ENCODE results near the gene CSNK1D.

Gene CSNK1D

GRCh38 chr17:82228842-82229697, 44.4 kb downstream of the CSNK1D start, which contains the start of gene SLC16A3:
Gene SLC16A3, plus strand, starts transcription at chr17:82229042. Its CDS starts 6,967 bp downstream, at chr17:82236009.
- peak in 1 of 2 donors; percentile 55 for DNase-seq (ENCODE audit: low read depth in 2 of 2)

- peak in 1 of 2 donors; percentile 52 for DNase-seq (ENCODE audit: low read depth in 2 of 2)
Observed at GRCh38 chr17:82228278-82228841, 45.1 kb downstream of the CSNK1D start.

DNA sequence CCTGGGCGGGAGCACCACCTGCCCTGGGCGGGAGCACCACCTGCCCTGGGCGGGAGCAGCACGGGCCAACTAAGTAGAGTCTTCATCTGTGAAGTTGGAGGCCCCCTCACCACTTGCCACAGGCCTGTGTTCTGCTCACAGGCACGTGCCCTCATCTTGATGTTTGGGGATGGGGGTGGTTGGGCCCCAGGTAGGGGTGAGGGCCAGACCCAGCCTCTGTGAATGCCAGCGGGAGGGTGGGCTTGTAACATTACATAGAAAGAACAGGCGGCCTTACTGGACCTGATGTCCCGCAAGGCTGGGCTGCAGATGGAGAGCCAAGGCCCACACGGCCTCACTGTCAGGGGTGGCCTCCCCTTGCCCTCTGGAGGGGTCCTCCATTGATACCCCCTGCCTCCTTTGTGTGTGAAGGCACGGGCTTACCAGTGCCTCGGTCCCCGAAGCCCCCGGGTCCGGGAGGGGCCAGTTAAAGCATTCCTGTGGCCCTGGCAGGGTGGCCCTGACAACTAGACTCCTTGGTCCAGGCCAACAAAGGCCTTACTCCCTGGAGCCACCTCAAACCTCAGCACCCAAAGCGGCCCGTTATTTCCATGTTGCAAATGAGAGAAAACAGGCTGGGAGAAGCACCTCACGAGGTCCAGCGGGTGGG, 45.7 kb downstream of the CSNK1D start:
- DNase-seq (ENCODE audit: low read depth in 2 of 2): no peak

DNA sequence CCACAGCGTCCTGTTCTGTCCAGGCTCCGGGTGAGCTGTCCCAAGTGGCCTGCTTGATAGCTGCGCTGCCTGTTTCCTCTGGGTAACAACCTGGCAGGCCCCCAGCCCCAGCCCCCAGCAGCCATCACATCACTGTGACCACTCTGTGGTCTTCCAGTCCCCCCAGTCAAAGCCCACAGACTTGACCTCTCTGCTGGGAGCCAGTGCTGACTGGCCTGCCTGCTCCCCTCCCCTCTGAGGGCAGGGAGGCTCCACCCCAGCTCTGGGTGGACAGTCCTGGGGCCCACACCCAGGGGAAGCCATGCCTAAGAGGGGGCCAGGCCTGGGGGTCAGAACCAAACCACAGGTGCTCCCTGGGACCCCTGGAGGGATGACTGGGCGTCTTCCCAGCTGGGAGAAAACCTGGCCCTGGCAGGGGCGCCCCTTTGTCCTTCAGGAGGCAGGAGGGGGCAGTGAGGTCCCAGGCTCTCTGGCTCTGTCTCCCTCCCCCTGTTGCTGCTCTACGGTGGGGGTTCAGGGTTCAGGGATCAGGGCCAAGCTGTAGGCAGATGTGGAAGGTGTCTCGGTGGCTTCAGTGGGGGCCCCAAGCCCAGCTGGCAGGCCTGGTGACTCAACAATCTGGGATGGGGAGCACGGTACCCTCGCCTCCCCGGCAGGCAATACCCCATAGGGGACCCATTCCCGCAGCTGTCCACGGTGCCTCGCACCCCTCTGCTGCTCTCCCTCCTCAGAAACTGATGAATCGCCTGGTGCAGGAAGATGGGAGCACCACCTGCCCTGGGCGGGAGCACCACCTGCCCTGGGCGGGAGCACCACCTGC, 46.5 kb downstream of the CSNK1D start:
- DNase-seq (ENCODE audit: low read depth in 2 of 2): no peak

- no peak for DNase-seq (ENCODE audit: low read depth in 2 of 2)
Observed at GRCh38 chr17:82226146-82226808, 47.2 kb downstream of the CSNK1D start.

- no peak for DNase-seq (ENCODE audit: low read depth in 2 of 2)
Observed at GRCh38 chr17:82225368-82226029, 48.0 kb downstream of the CSNK1D start.

DNA sequence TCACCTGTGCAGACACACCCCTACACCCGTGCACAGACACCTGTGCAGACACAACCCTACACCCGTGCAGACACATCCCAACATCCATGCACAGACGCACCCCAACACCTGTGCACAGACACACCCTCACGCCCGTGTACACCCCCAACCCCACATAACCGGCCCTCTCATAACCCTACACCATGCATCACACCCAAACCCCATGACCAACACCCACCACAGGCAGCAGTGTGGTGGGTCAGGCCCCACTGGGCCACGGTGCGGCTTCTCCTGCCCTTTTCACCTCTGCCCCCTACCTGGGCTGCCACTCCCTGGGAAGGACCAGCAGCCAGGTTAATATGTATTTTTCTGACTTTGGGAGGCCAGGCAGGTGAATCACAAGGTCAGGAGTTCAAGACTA, 48.8 kb downstream of the CSNK1D start:
- no peak for DNase-seq (ENCODE audit: low read depth in 2 of 2)

DNA sequence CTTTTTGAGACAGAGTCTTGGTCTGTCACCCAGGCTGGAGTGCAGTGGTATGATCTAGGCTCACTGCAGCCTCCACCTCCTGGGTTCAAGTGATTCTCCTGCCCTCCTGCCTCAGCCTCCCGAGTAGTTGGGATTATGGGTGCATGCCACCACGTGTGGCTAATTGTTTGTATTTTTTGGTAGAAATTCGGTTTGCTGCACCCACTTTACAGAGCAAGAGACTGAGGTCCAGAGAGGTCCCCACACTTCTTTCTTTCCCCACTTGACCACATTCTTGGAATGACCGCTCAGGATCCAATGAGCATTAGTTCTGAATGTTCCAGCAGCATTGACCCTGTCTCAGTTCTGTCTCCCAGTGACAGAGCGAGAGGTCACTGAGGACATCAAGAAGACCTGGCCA, 50.0 kb downstream of the CSNK1D start:
- DNase-seq (ENCODE audit: low read depth in 2 of 2): no peak

DNA sequence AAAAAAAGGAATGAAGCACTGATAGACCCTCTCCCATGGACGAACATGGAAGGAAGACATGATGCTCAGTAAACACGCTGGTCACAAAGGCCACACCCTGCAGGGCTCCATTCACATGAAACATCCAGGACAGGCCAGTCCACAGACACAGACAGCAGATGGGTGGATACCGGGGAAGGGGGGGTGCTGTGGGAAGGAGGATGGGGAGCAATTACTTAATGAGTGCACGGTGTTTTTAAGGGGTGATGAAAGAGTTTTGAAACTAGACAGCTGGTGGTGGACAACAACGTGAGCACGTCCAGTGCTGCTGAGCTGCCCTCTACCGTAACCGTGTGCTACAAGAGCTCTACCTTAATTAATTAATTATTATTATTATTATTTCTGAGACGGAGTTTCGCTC, 50.7 kb downstream of the CSNK1D start:
- DNase-seq (ENCODE audit: low read depth in 2 of 2): no peak

DNA sequence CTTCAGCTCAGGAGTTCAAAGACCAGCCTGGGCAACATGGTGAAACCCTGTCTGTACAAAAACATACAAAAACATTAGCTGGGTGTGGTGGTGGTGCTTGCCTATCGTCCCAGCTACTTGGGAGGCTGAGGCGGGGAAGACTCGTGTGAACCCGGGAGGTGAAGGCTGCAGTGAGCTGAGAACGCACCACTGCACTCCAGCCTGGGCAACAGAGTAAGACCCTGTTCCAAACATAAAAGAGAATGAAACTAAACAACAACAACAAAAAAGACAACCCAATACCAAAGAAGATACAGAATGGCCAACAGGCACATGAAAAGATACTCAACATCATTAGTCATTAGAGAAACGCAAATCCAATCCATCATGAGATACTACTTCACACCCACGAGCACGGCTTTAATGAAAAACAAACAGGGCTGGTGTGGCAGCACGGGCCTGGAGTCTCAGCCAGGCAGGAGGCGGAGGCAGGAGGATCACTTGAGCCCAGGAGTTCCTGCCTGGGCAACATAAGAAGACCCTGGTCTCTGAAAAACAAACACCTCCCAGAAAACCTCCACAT, 52.1 kb downstream of the CSNK1D start:
- no peak for DNase-seq (ENCODE audit: low read depth in 2 of 2)

DNA sequence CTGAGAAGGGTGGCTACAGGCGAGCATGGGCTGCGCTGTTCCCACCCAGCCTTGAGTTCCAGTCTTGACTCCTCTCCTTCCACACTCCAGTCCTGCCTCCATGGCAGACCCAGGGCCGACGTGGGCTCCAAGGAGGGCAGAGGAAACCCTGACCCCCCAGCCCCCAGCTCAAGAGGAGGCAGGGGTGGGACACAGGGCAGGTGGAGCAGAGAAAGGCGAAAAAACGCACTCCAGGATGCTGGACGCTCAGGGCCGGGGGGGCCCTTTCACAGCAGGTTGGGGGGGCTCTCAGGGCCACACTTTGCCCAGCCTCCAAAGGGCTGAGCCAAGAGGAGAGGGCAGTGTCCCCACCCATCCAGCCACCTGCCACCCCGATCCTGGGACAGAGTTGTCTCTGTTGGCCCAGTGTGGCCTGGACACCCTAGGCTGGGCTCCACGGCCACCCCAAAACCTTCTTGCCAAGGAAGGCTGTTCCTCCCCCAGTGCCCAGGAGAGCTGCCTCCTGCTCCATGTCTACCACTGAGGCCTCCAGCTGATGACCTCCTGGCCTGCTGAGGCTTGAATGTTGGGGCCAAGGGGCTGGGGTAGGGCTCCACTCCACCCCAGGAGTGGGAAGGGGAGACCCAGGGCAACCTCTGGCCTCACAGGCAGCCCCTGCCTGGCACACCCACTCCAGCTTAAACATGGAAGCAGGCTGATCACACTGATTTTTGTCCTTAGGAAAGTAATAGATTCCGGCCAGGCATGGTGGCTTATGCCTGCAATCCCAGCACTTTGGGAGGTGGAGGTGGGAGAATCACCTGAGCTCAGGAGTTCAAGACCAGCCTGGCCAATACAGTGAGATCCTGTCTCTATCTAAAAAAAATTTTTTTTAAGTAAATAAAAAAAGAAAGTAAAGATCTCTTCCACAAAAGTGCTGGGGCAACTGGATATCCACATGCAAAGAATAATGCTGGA, 53.5 kb downstream of the CSNK1D start:
- no peak for DNase-seq (ENCODE audit: low read depth in 2 of 2)

GRCh38 chr17:82219083-82219482, 54.4 kb downstream of the CSNK1D start:
- no peak for DNase-seq (ENCODE audit: low read depth in 2 of 2)

- DNase-seq (ENCODE audit: low read depth in 2 of 2): no peak
Observed at GRCh38 chr17:82218349-82219075, 55.0 kb downstream of the CSNK1D start.

- no peak for DNase-seq (ENCODE audit: low read depth in 2 of 2)
Observed at GRCh38 chr17:82217530-82218204, 55.8 kb downstream of the CSNK1D start.

- DNase-seq (ENCODE audit: low read depth in 2 of 2): no peak
Observed at GRCh38 chr17:82217120-82217529, 56.4 kb downstream of the CSNK1D start.

GRCh38 chr17:82216301-82217119, 57.0 kb downstream of the CSNK1D start:
- DNase-seq (ENCODE audit: low read depth in 2 of 2): no peak

DNA sequence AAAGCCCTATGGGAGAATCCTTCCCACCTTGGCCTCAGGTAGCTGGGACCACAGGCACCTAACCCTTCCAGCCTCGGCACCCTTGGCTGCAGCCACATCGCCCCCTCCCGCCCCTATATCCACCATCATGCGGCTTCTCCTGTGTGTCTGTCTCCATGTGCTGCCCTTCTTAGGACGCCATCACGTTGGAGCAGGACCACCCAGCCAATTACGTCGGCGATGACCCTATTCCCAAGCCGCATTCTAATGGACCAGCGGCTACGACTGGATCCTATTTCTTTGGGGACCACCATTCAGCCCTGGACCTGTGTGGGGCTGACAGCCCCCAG, 57.6 kb downstream of the CSNK1D start:
- DNase-seq (ENCODE audit: low read depth in 2 of 2): no peak
